Skeletal muscle tissue (tissue), 4 donors: ENCODE measurements around the gene TMEM41A. TPM values are rescaled to one million over a fixed set of nuclear protein-coding genes. Genes with fewer than 3 reads are reported as not detected.

ENCODE experiments used
- H3K27ac ChIP-seq: one replicate; pipeline ENCODE4 v1.7.0; 2013; ENCODE audit warnings: mild to moderate bottlenecking, low read depth, low read length, inconsistent platforms
- H3K27me3 ChIP-seq, 3 donors: one replicate each; pipeline ENCODE4 v1.7.0; 2013; ENCODE audit warnings: low read length in 3 of 3; ENCODE audit not compliant: control insufficient read depth in 3 of 3, insufficient read depth in 3 of 3
- H3K36me3 ChIP-seq, 3 donors: one replicate each; pipeline ENCODE4 v1.7.0; 2013; ENCODE audit warnings: low read length in 3 of 3; ENCODE audit not compliant: control insufficient read depth in 3 of 3, insufficient read depth in 3 of 3
- H3K4me1 ChIP-seq, 3 donors: one replicate each; pipeline ENCODE4 v1.7.0; 2013; ENCODE audit warnings: low read length in 3 of 3, mild to moderate bottlenecking in 3 of 3; ENCODE audit not compliant: control insufficient read depth in 3 of 3, insufficient read depth in 3 of 3
- H3K4me3 ChIP-seq, 3 donors: one replicate each; pipeline ENCODE4 v1.7.0; 2013; ENCODE audit warnings: low read length in 3 of 3
- H3K9ac ChIP-seq, 3 donors: one replicate each; pipeline ENCODE4 v1.7.0; 2013; ENCODE audit warnings: low read length in 3 of 3, mild to moderate bottlenecking in 3 of 3, moderate library complexity in 2 of 3, low read depth in 1 of 3
- H3K9me3 ChIP-seq, 3 donors: one replicate each; pipeline ENCODE4 v1.7.0; 2013; ENCODE audit warnings: low read length in 3 of 3; ENCODE audit not compliant: control insufficient read depth in 3 of 3
- total RNA-seq: library from RNA; depleted of rRNA; stranded (reverse); fragments of >200 nt; gene quantifications from one replicate; pipeline ENCODE4 v1.2.3, GENCODE V29; 2014
- donor health status: Osteomylitis.

The TMEM41A gene
- total RNA-seq: 13.6 TPM

DNA sequence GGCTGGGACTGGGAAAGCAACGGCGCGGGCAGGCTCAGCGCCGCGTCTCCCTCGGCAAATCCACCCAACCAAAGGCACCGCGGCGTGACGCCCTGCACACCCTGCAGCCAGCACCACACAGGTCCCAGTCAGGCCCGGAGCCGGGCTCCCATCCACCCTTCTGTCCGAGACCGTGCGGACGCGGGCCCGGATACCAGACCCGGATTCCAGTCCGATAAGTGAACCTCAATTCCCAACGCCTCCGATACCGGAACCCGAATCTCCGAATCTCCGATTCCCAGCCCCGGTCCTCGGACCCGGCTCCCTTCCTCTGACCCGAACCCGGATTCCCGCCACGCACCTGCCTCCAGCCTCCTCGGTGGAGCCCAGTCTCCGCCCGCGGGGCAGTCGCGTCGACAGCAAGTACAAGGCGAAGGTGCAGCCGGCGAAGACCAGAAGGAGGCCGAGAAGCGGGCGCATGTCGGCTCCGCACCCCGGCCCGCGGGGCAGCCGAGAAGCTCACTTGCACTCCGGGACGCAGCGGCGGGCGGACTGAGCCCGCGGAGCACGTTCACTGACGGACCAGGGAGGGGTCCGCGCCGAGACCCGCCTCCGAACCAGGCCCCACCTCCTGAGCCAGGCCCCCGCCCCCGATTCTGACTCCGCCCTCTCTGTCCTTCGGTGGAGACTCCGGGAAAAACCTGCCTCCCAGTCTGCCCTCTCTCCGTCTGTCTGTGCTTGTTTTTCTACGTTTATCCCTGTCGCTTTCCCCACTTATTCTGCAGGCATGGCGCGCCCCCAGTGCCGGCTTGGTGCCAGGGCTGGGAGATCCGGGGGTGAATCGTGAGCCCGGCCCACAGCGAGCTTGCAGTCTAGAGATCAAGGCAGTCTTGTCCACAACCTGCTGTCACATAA lies at the start of gene TMEM41A:
TMEM41A (minus strand) TSS at position 533 of the 894 bp plus-strand sequence; CDS start at position 459, 74 bp downstream.
- H3K4me1 ChIP-seq: peaks cover 15 to 24% (median 18%) of the 10 kb centered on the region in 3 donors
- H3K9ac ChIP-seq: peak within 1 kb of the TSS; percentile 93 to 97 (median 96)
- H3K27me3 ChIP-seq: no peaks in the 10 kb centered on the region
- peak within 1 kb of the TSS; percentile 73 for H3K27ac ChIP-seq
- H3K4me3 ChIP-seq: peak within 1 kb of the TSS; percentile 89 to 97 (median 89)
- no peaks in the 10 kb centered on the region for H3K9me3 ChIP-seq
- peaks cover 21 to 30% (median 23%) of the 10 kb centered on the region in 3 donors for H3K36me3 ChIP-seq

- Histone ChIP-seq H3K9me3 (no peaks in the 10 kb centered on the region), H3K27me3 (no peaks in the 10 kb centered on the region), H3K9ac (no peak overlapping the region), H3K4me3 (no peak overlapping the region), H3K4me1 (no peaks in the 10 kb centered on the region), H3K36me3 (no peaks in the 10 kb centered on the region), H3K27ac (no peak overlapping the region)
Measured at GRCh38 chr3:185540695-185541094, 41.9 kb upstream of the TMEM41A start.

DNA sequence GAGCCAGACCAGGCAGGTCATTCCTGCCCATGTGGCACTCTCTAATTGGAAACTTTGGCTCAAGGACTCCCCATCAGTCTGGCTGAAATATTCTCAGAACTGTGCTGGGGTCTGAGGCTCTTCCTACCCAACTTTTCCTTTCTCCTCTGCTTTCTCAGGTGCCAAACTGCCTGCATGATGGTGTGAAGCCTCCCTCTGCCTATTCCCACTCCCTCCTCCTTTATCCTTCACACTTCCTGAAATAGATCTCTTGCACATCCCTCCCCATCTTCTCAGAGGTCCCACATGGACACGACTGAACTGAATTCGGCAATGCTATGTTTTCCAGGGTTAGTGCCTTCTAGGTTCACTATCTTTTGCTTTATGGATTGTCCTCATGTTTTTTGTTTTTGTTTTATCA lies 41.1 kb upstream of the TMEM41A start:
- Histone ChIP-seq H3K4me1 (no peaks in the 10 kb centered on the region), H3K9me3 (no peaks in the 10 kb centered on the region), H3K27ac (no peak overlapping the region), H3K27me3 (no peaks in the 10 kb centered on the region), H3K4me3 (no peak overlapping the region), H3K36me3 (no peaks in the 10 kb centered on the region), H3K9ac (no peak overlapping the region)

GRCh38 chr3:185537369-185537970 lies 38.6 kb upstream of the TMEM41A start:
- H3K9ac ChIP-seq: no peak overlapping the region

GRCh38 chr3:185534511-185534910 lies 35.7 kb upstream of the TMEM41A start:
- Histone ChIP-seq H3K36me3 (no peaks in the 10 kb centered on the region), H3K4me3 (no peak overlapping the region), H3K9me3 (no peaks in the 10 kb centered on the region), H3K9ac (no peak overlapping the region), H3K4me1 (no peaks in the 10 kb centered on the region), H3K27me3 (no peaks in the 10 kb centered on the region), H3K27ac (no peak overlapping the region)

More at GRCh38 chr3:185537369-185537970, 38.6 kb upstream of the TMEM41A start:
- Histone ChIP-seq H3K36me3 (no peaks in the 10 kb centered on the region), H3K9me3 (no peaks in the 10 kb centered on the region), H3K4me1 (no peaks in the 10 kb centered on the region), H3K27ac (no peak overlapping the region), H3K4me3 (no peak overlapping the region), H3K27me3 (no peaks in the 10 kb centered on the region)

- H3K4me1 ChIP-seq: no peaks in the 10 kb centered on the region
- H3K9me3 ChIP-seq: no peaks in the 10 kb centered on the region
- no peak overlapping the region for H3K27ac ChIP-seq
- no peak overlapping the region for H3K9ac ChIP-seq
- no peak overlapping the region for H3K4me3 ChIP-seq
- H3K36me3 ChIP-seq: no peaks in the 10 kb centered on the region
- no peaks in the 10 kb centered on the region for H3K27me3 ChIP-seq
Measured at GRCh38 chr3:185532901-185533300, 34.1 kb upstream of the TMEM41A start.

GRCh38 chr3:185530856-185531255 lies 32.0 kb upstream of the TMEM41A start:
- Histone ChIP-seq H3K27me3 (peaks cover 0 to 6% (median 1%) of the 10 kb centered on the region in 3 donors), H3K27ac (no peak overlapping the region), H3K36me3 (no peaks in the 10 kb centered on the region), H3K4me1 (no peaks in the 10 kb centered on the region), H3K9ac (no peak overlapping the region), H3K9me3 (no peaks in the 10 kb centered on the region), H3K4me3 (no peak overlapping the region)

- H3K9me3 ChIP-seq: no peaks in the 10 kb centered on the region
- no peaks in the 10 kb centered on the region for H3K36me3 ChIP-seq
- no peak overlapping the region for H3K27ac ChIP-seq
- H3K27me3 ChIP-seq: peaks cover 0 to 6% (median 5%) of the 10 kb centered on the region in 3 donors
- H3K9ac ChIP-seq: no peak overlapping the region
- H3K4me1 ChIP-seq: no peaks in the 10 kb centered on the region
- no peak overlapping the region for H3K4me3 ChIP-seq
Measured at GRCh38 chr3:185528532-185528931, 29.7 kb upstream of the TMEM41A start.

- Histone ChIP-seq H3K27me3 (peaks cover 0 to 6% (median 5%) of the 10 kb centered on the region in 3 donors), H3K9ac (no peak overlapping the region), H3K9me3 (no peaks in the 10 kb centered on the region), H3K4me3 (no peak overlapping the region), H3K4me1 (no peaks in the 10 kb centered on the region), H3K27ac (no peak overlapping the region), H3K36me3 (no peaks in the 10 kb centered on the region)
Measured at GRCh38 chr3:185527364-185527763, 28.5 kb upstream of the TMEM41A start.

GRCh38 chr3:185526349-185526951 lies 27.6 kb upstream of the TMEM41A start:
- Histone ChIP-seq H3K4me1 (no peaks in the 10 kb centered on the region), H3K9me3 (no peaks in the 10 kb centered on the region), H3K27me3 (peaks cover 0 to 6% (median 5%) of the 10 kb centered on the region in 3 donors), H3K27ac (no peak overlapping the region), H3K4me3 (no peak overlapping the region), H3K9ac (no peak overlapping the region), H3K36me3 (no peaks in the 10 kb centered on the region)
